ENCODE results near the gene RAPGEF2. TPM values are rescaled to one million over a fixed set of nuclear protein-coding genes. Genes with fewer than 3 reads are reported as not detected.

RAPGEF2 gene
- total and polyA plus RNA-seq, 2 donors (not counting 3 experiments of a cell fraction or from before 2014, with no cell fraction given), result 28.7 to 55.2 TPM

- FAIRE-seq, result no peak
- POLR2A ChIA-PET, result no interaction called here
Observed at GRCh38 chr4:159280442-159281172, 177.7 kb downstream of the RAPGEF2 start.

More at GRCh38 chr4:159280442-159281172, 177.7 kb downstream of the RAPGEF2 start:
- Histone ChIP-seq H3K79me2 (ENCODE audit: control insufficient read depth, insufficient read depth, low read length) (no peaks in the 10 kb centered on the region), H2AFZ (ENCODE audit: low read depth, low read length) (no peak overlapping the region), H3K9me3 (replicated peaks; ENCODE audit: control insufficient read depth, insufficient read depth, low read length) (no peaks in the 10 kb centered on the region), H3K27ac (ENCODE audit: insufficient read depth, low read depth, low read length) (no peak overlapping the region), H3K27me3 (ENCODE audit: control insufficient read depth in 2 of 2, insufficient read depth in 2 of 2, low read length in 2 of 2) (no peaks in the 10 kb centered on the region), H3K9me1 (replicated peaks; ENCODE audit: control insufficient read depth, extremely low read depth, insufficient read depth, low read length) (no peaks in the 10 kb centered on the region), H3K9ac (replicated peaks; ENCODE audit: extremely low read depth, insufficient read depth, low read length) (no peak overlapping the region), H3K36me3 (ENCODE audit: control insufficient read depth in 2 of 2, extremely low read depth in 1 of 2, insufficient read depth in 2 of 2, low read length in 2 of 2) (no peaks in the 10 kb centered on the region), H3K4me3 (replicated peaks in 1 of 3; ENCODE audit: insufficient read depth in 1 of 3, low read depth in 1 of 3, low read length in 3 of 3) (no peak overlapping the region), H3K4me1 (ENCODE audit: control insufficient read depth, extremely low read depth, insufficient read depth, low read length) (peaks cover 20% of the 10 kb centered on the region), H3K4me2 (ENCODE audit: insufficient read depth, low read length) (no peak overlapping the region), H4K20me1 (replicated peaks; ENCODE audit: control insufficient read depth, extremely low read depth, insufficient read depth, low read length) (no peaks in the 10 kb centered on the region)
- intact Hi-C loops (cut with micrococcal nuclease) (no loop called here), dilution Hi-C loops (cut with MboI; ENCODE audit: extremely low pct_ligation_motif_present, low sequenced_read_pairs) (no loop called here)
- no TSS peak for BruUV-seq (replicated peaks)
- DNase-seq (ENCODE audit: low read depth, low spot score), result no peak
- CTCF ChIA-PET, result interaction anchor here (0.7 to 2.4 kb wide), 3 partner anchors 21 to 424 kb away, joined by 3 to 7 read pairs (median 3); no protein-coding TSS in a partner anchor
- TF ChIP-seq EZH2 (IDR thresholded peaks at IDR 0.05; ENCODE audit: borderline replicate concordance, low read depth, low read length, severe bottlenecking) (no peak), POLR2A (IDR thresholded peaks at IDR 0.05; ENCODE audit: low read depth, low read length) (no peak), MAX (IDR thresholded peaks at IDR 0.05; ENCODE audit: insufficient read depth, insufficient read length) (no peak), MYC (IDR thresholded peaks at IDR 0.05; ENCODE audit: low read depth, low read length) (no peak), GATA2 (IDR thresholded peaks at IDR 0.05; ENCODE audit: insufficient read depth, insufficient read length, low read depth, low read length) (no peak), FOS (IDR thresholded peaks at IDR 0.05; ENCODE audit: borderline replicate concordance, insufficient read depth, low read length) (no peak), POLR2AphosphoS5 (IDR thresholded peaks at IDR 0.05; ENCODE audit: insufficient read depth, low read depth, low read length) (no peak), CTCF (IDR thresholded peaks at IDR 0.05; ENCODE audit: extremely low read depth in 1 of 2, insufficient read depth in 1 of 2, low read depth in 1 of 2, low read length in 2 of 2) (no peak), JUN (IDR thresholded peaks at IDR 0.05; ENCODE audit: borderline replicate concordance, insufficient read depth, insufficient read length, low read depth) (no peak)
